Upper lobe of left lung (tissue), 4 donors: ENCODE measurements around the gene BARX2.

Experiments
- EP300 ChIP-seq, 4 donors: sonication (generic); formaldehyde crosslinking; IDR thresholded peaks; one replicate each; pipeline ENCODE4 v1.5.1; 2017; ENCODE audit warnings: antibody characterized with exemption in 4 of 4, control low read depth in 2 of 4
- POLR2A ChIP-seq, 4 donors: fragments of 450-650 bp; IDR thresholded peaks; one replicate each; pipeline ENCODE4 v1.5.1; 2016 to 2017; ENCODE audit warnings: antibody characterized with exemption in 4 of 4, mild to moderate bottlenecking in 2 of 4
- POLR2AphosphoS5 ChIP-seq, 2 donors: sonication (generic); formaldehyde crosslinking; IDR thresholded peaks; one replicate each; pipeline ENCODE4 v1.5.1; 2017; ENCODE audit warnings: antibody characterized with exemption in 2 of 2
- TF ChIP-seq, protein P1 (sequence below), 6 experiments: fragments of 450-650 bp in 4 of 6; fragments of 200-600 bp in 2 of 6; sonication (generic) in 2 of 6; IDR thresholded peaks; one replicate each; pipeline ENCODE4 v1.5.1; 2016 to 2019; ENCODE audit warnings: antibody characterized with exemption in 6 of 6

DNA sequence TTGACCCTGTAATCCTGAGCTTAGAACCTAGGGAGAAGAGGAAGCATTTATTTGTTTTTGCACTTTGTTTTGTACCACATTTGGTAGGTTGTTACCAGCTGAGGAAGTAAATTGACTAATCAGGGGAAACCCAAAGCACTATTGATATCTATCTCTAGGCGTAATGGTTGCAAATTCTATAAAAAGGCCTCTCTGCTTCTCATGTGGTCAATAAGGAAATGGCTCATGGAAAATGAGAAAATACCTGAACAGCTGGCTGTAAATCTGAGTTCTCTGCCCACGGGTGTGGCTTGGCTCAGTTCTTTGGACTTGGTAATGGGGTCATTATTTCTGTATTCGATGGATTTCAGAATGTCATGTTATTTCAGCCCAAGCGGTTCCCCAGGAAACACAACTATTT is 42.4 kb downstream of the BARX2 start:
- TF ChIP-seq, protein P1, sequence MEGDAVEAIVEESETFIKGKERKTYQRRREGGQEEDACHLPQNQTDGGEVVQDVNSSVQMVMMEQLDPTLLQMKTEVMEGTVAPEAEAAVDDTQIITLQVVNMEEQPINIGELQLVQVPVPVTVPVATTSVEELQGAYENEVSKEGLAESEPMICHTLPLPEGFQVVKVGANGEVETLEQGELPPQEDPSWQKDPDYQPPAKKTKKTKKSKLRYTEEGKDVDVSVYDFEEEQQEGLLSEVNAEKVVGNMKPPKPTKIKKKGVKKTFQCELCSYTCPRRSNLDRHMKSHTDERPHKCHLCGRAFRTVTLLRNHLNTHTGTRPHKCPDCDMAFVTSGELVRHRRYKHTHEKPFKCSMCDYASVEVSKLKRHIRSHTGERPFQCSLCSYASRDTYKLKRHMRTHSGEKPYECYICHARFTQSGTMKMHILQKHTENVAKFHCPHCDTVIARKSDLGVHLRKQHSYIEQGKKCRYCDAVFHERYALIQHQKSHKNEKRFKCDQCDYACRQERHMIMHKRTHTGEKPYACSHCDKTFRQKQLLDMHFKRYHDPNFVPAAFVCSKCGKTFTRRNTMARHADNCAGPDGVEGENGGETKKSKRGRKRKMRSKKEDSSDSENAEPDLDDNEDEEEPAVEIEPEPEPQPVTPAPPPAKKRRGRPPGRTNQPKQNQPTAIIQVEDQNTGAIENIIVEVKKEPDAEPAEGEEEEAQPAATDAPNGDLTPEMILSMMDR (IDR thresholded peaks at IDR 0.05) = no peak
- TF ChIP-seq POLR2AphosphoS5 (IDR thresholded peaks at IDR 0.05) = no peak
- no peak for TF ChIP-seq POLR2A (IDR thresholded peaks at IDR 0.05)
- TF ChIP-seq EP300 (IDR thresholded peaks at IDR 0.05) = no peak
